ENCODE results near the gene RPL32. TPM values are rescaled to one million over a fixed set of nuclear protein-coding genes. Genes with fewer than 3 reads are reported as not detected.
"Not testable (repeated sequence)": the region's sequence is repeated elsewhere in the genome, so short reads cannot be mapped to it uniquely, and the experiment has no call there.

Gene RPL32
- total and polyA plus RNA-seq, 9 of the 15 experiments (the other 6 are each of a cell fraction or from before 2014, with no cell fraction given) = 2,738 to 6,200 (median 4,286) TPM

DNA sequence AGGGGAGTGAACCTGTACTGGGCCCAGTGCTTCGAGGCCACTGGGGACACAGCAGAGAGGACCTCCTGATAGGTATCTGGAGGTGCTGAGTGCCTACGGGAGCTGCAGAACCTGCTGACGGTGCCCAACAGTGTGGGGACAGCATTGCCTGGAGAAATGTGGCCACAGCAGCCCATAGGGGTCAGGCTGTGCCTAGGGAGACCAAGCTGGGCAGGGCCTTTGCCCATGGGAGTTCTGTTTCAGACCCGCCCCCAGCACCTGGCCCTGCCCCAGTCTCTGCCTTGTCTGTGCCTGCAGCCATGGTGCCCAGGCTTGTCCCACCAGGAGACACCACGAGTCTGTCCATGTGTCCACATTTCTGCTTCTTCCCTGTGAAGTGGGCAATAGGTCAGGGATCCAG, 15.3 kb upstream of the RPL32 start:
- Histone ChIP-seq H3K4me2 (ENCODE audit: insufficient read depth, low read length) (no peak overlapping the region), H3K4me3 (no peak overlapping the region)
- CTCF ChIA-PET (ENCODE audit: low intra/inter-chr PET ratio) = no interaction called here

DNA sequence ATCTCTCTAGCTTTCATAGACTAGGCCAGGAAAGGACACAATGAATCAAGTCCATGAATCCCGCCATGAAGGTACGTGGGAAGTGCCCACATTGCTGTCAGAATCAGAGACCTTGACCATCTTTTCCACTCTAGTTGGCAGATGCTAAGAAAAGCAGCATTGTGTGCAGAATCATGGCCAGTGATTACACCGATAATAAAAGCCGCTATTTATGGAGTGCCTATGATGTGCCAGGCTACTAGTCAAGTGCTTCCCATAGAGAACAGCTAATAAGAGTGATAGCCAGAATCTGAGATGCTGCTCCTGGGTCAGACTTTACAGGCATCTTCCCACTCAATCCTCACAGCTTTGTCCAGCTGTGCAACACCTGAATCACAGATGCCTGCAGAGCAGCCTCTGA, 13.2 kb upstream of the RPL32 start:
- Histone ChIP-seq H3K27ac (ENCODE audit: extremely low read depth, low read depth, low read length) (no peak overlapping the region), H4K20me1 (replicated peaks; ENCODE audit: control insufficient read depth, insufficient read depth, low read length) (no peaks in the 10 kb centered on the region), H3K4me2 (ENCODE audit: insufficient read depth, low read length) (no peak overlapping the region), H3K27me3 (ENCODE audit: control insufficient read depth in 2 of 2, insufficient read depth in 2 of 2, low read length in 2 of 2) (peaks cover 41 to 53% of the 10 kb centered on the region in 2 experiments), H3K4me1 (replicated peaks in 1 of 2; ENCODE audit: control insufficient read depth in 2 of 2, insufficient read depth in 2 of 2, low read length in 2 of 2) (no peaks in the 10 kb centered on the region; a peak in 1 of 5 replicates), H3K9ac (ENCODE audit: insufficient read depth in 1 of 2, low read depth in 2 of 2, low read length in 2 of 2) (no peak overlapping the region), H3K36me3 (ENCODE audit: control insufficient read depth, insufficient read depth, low read length) (no peaks in the 10 kb centered on the region), H3K9me1 (ENCODE audit: control insufficient read depth, insufficient read depth, low read length) (no peaks in the 10 kb centered on the region), H3K9me3 (replicated peaks; ENCODE audit: control insufficient read depth, insufficient read depth, low read depth, low read length) (no peaks in the 10 kb centered on the region), H3K4me3 (no peak overlapping the region), H3K79me2 (ENCODE audit: control insufficient read depth, insufficient read depth, low read length) (no peaks in the 10 kb centered on the region), H2AFZ (ENCODE audit: low read depth, low read length) (no peak overlapping the region)
- CTCF ChIA-PET (ENCODE audit: low intra/inter-chr PET ratio) = no interaction called here
- FAIRE-seq = no peak
- no TSS peak for BruUV-seq (replicated peaks)
- POLR2A ChIA-PET = interaction anchor here (1.6 to 3.4 kb wide), 4 partner anchors 8 to 22 kb away, joined by 3 to 17 read pairs (median 11); partner anchors contain the start of gene RPL32
- ATAC-seq = no peak
- no peak for DNase-seq (ENCODE audit: extremely low read depth in 1 of 4, low spot score in 3 of 4)
- in situ Hi-C loops (cut with MboI) (no loop called here), intact Hi-C loops (cut with micrococcal nuclease) (no loop called here)
- no peak for TF ChIP-seq NFE2 (IDR thresholded peaks at IDR 0.05; ENCODE audit: low read depth)
- 11% methylated on average over 3 of the region's 4 CpGs for whole genome bisulfite sequencing (ENCODE audit: insufficient coverage, low coverage, missing lambda C conversion rate)

More for the DNA sequence above, 15.3 kb upstream of the RPL32 start:
- intact Hi-C loops (cut with micrococcal nuclease) (loop anchor here (5.0 kb wide), 1 partner anchor 36 kb away; no protein-coding TSS in a partner anchor), in situ Hi-C loops (cut with MboI) (no loop called here)
- H3K36me3 ChIP-seq (ENCODE audit: control insufficient read depth, insufficient read depth, low read length) = no peaks in the 10 kb centered on the region
- TF ChIP-seq TCFL5 (CRISPR knock-in tag; conservative IDR thresholded peaks at IDR 0.05) (no peak), FOXK1 (CRISPR knock-in tag; IDR thresholded peaks at IDR 0.05; ENCODE audit: borderline replicate concordance) (no peak), MCM2 (IDR thresholded peaks at IDR 0.05; ENCODE audit: low read depth) (no peak), MCM3 (IDR thresholded peaks at IDR 0.05) (no peak), ZSCAN32 (CRISPR knock-in tag; IDR thresholded peaks at IDR 0.05) (no peak), NFATC3 (IDR thresholded peaks at IDR 0.05) (no peak), SRSF1 (IDR thresholded peaks at IDR 0.05; ENCODE audit: low read depth, low read length) (no peak), KDM1A (IDR thresholded peaks at IDR 0.05) (no peak)
- TF ChIP-seq, protein P1, sequence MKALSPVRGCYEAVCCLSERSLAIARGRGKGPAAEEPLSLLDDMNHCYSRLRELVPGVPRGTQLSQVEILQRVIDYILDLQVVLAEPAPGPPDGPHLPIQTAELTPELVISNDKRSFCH (CRISPR knock-in tag; IDR thresholded peaks at IDR 0.05) = no peak
- TF ChIP-seq, protein P1 (tag; IDR thresholded peaks at IDR 0.05) = no peak
- no peaks in the 10 kb centered on the region for H3K9me1 ChIP-seq (ENCODE audit: control insufficient read depth, insufficient read depth, low read length)
- no peak overlapping the region for H2AFZ ChIP-seq (ENCODE audit: low read depth, low read length)
- no peaks in the 10 kb centered on the region for H4K20me1 ChIP-seq (replicated peaks; ENCODE audit: control insufficient read depth, insufficient read depth, low read length)
- DNase-seq (ENCODE audit: extremely low read depth in 1 of 4, low spot score in 3 of 4) (no peak), FAIRE-seq (no peak), ATAC-seq (no peak)
- peaks cover 35 to 44% of the 10 kb centered on the region in 2 experiments for H3K27me3 ChIP-seq (ENCODE audit: control insufficient read depth in 2 of 2, insufficient read depth in 2 of 2, low read length in 2 of 2)
- H3K79me2 ChIP-seq (ENCODE audit: control insufficient read depth, insufficient read depth, low read length) = no peaks in the 10 kb centered on the region
- WGBS (ENCODE audit: insufficient coverage, low coverage, missing lambda C conversion rate) = 18% methylated on average over 5 of the region's 5 CpGs
- no TSS peak for BruUV-seq (replicated peaks)
- H3K9me3 ChIP-seq (replicated peaks; ENCODE audit: control insufficient read depth, insufficient read depth, low read depth, low read length) = no peaks in the 10 kb centered on the region
- POLR2A ChIA-PET = interaction anchor here (0.5 to 2.9 kb wide), 8 partner anchors 13 to 625 kb away, joined by 3 to 17 read pairs (median 3); partner anchors contain the start of gene RPL32
- no peak overlapping the region for H3K9ac ChIP-seq (ENCODE audit: insufficient read depth in 1 of 2, low read depth in 2 of 2, low read length in 2 of 2)
- peaks cover 2 to 8% of the 10 kb centered on the region in 2 experiments; a peak in 4 of 5 replicates for H3K4me1 ChIP-seq (replicated peaks in 1 of 2; ENCODE audit: control insufficient read depth in 2 of 2, insufficient read depth in 2 of 2, low read length in 2 of 2)
- no peak overlapping the region for H3K27ac ChIP-seq (ENCODE audit: extremely low read depth, low read depth, low read length)

DNA sequence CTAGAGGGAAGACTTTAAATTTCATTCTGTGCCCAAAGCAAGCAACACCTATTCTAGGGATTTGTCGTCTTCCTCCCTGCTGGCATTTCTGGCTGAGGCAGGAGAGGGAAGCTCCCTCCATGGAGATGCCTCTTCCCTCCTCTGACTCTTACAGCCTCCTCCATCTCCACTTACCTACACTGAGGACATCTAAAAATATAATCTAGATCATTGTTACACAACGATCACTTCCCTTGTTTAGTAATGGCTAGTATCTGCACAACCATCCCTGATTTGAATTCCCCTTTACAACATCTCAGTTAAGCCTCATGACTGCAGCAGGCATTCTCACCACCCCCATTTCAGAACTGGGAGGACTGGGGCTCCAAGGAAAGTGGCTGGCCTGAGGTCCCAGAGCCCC, 12.5 kb upstream of the RPL32 start:
- ATAC-seq; FAIRE-seq; H3K9ac ChIP-seq (ENCODE audit: insufficient read depth in 1 of 2, low read depth in 2 of 2, low read length in 2 of 2); H3K4me1 ChIP-seq (replicated peaks in 1 of 2; ENCODE audit: control insufficient read depth in 2 of 2, insufficient read depth in 2 of 2, low read length in 2 of 2); H2AFZ ChIP-seq (ENCODE audit: low read depth, low read length); H3K4me2 ChIP-seq (ENCODE audit: insufficient read depth, low read length); CTCF ChIA-PET (ENCODE audit: low intra/inter-chr PET ratio); H3K9me1 ChIP-seq (ENCODE audit: control insufficient read depth, insufficient read depth, low read length); H3K36me3 ChIP-seq (ENCODE audit: control insufficient read depth, insufficient read depth, low read length); in situ Hi-C loops (cut with MboI); DNase-seq (ENCODE audit: extremely low read depth in 1 of 4, low spot score in 3 of 4); H3K9me3 ChIP-seq (replicated peaks; ENCODE audit: control insufficient read depth, insufficient read depth, low read depth, low read length); BruUV-seq (replicated peaks); H3K4me3 ChIP-seq; H4K20me1 ChIP-seq (replicated peaks; ENCODE audit: control insufficient read depth, insufficient read depth, low read length); H3K27ac ChIP-seq (ENCODE audit: extremely low read depth, low read depth, low read length); intact Hi-C loops (cut with micrococcal nuclease); H3K79me2 ChIP-seq (ENCODE audit: control insufficient read depth, insufficient read depth, low read length): not testable (repeated sequence)
- H3K27me3 ChIP-seq (ENCODE audit: control insufficient read depth in 2 of 2, insufficient read depth in 2 of 2, low read length in 2 of 2) = peaks cover 41 to 53% of the 10 kb centered on the region in 2 experiments
- 5% methylated on average over 2 of the region's 2 CpGs for WGBS (ENCODE audit: insufficient coverage, low coverage, missing lambda C conversion rate)
- POLR2A ChIA-PET = interaction anchor here (0.6 to 3.4 kb wide), 6 partner anchors 9 to 1919 kb away, joined by 3 to 17 read pairs (median 6); partner anchors contain the start of gene RPL32
